Left kidney (tissue), 2 donors: ENCODE measurements around the gene PDE7B. TPM values are rescaled to one million over a fixed set of nuclear protein-coding genes. Genes with fewer than 3 reads are reported as not detected.
"Not testable (repeated sequence)": the region's sequence is repeated elsewhere in the genome, so short reads cannot be mapped to it uniquely, and the experiment has no call there.

Experiments used
- DNase-seq: peaks from one replicate; pipeline ENCODE4 v3.0.0-alpha.2; 2013
- polyA plus RNA-seq: library from polyadenylated mRNA; unstranded; fragments of 120-200 nt; gene quantifications from one replicate; pipeline ENCODE4 v1.2.1, GENCODE V29; 2013; ENCODE audit not compliant: insufficient read length

The PDE7B gene
- polyA plus RNA-seq, 1 donor = 8.0 TPM

GRCh38 chr6:136188486-136188885 is 337.0 kb downstream of the PDE7B start:
- DNase-seq = no peak

GRCh38 chr6:136189104-136189503 is 337.6 kb downstream of the PDE7B start:
- DNase-seq = no peak

- DNase-seq = no peak
Measured at GRCh38 chr6:136191606-136192312, 340.3 kb downstream of the PDE7B start.

- DNase-seq = peak; percentile 21
Measured at GRCh38 chr6:136192902-136193301, 341.4 kb downstream of the PDE7B start.

GRCh38 chr6:136201732-136202131 is 350.2 kb downstream of the PDE7B start:
- no peak for DNase-seq

- DNase-seq = no peak
Measured at GRCh38 chr6:136208783-136209182, 357.3 kb downstream of the PDE7B start.

GRCh38 chr6:136209496-136209895 is 358.0 kb downstream of the PDE7B start:
- no peak for DNase-seq

GRCh38 chr6:136210398-136211165 is 359.1 kb downstream of the PDE7B start:
- DNase-seq = no peak

- DNase-seq = no peak
Measured at GRCh38 chr6:136212608-136213007, 361.1 kb downstream of the PDE7B start.

GRCh38 chr6:136213012-136213539 is 361.6 kb downstream of the PDE7B start:
- no peak for DNase-seq

GRCh38 chr6:136213853-136214252 is 362.4 kb downstream of the PDE7B start:
- no peak for DNase-seq

GRCh38 chr6:136216503-136217401 is 365.3 kb downstream of the PDE7B start:
- DNase-seq = no peak

- not testable (repeated sequence) for DNase-seq
Measured at GRCh38 chr6:136224974-136225373, 373.5 kb downstream of the PDE7B start.

- DNase-seq = no peak
Measured at GRCh38 chr6:136225496-136225895, 374.0 kb downstream of the PDE7B start.

GRCh38 chr6:136226027-136226673 is 374.6 kb downstream of the PDE7B start:
- DNase-seq = peak; percentile 56

GRCh38 chr6:136226674-136227377 is 375.3 kb downstream of the PDE7B start:
- peak; percentile 39 for DNase-seq

- DNase-seq = no peak
Measured at GRCh38 chr6:136228814-136229213, 377.3 kb downstream of the PDE7B start.

- DNase-seq = no peak
Measured at GRCh38 chr6:136230219-136230853, 378.8 kb downstream of the PDE7B start.

- DNase-seq = no peak
Measured at GRCh38 chr6:136232701-136233100, 381.2 kb downstream of the PDE7B start.

GRCh38 chr6:136235233-136235564 is 383.7 kb downstream of the PDE7B start:
- DNase-seq = no peak
